Activated T-cell treated with anti-CD3 and anti-CD28 coated beads, Interleukin-2, amount 50 U/mL, for 1 hour (primary cell): Measurements from ENCODE around the gene B9D1.

Experiments used
- DNase-seq: peaks from one replicate; pipeline ENCODE4 v3.0.0-alpha.2; 2020

The B9D1 gene

GRCh38 chr17:19313746-19314651 lies 48.5 kb downstream of the B9D1 start:
- DNase-seq = no peak

- no peak for DNase-seq
These were observed 49.3 kb downstream of the B9D1 start for GRCh38 chr17:19313066-19313745.

GRCh38 chr17:19312406-19312805 lies 50.1 kb downstream of the B9D1 start:
- DNase-seq = no peak

- DNase-seq = no peak
These were observed 50.9 kb downstream of the B9D1 start for GRCh38 chr17:19311421-19312215.

GRCh38 chr17:19311016-19311415 lies 51.5 kb downstream of the B9D1 start:
- DNase-seq = no peak

GRCh38 chr17:19310151-19310550 lies 52.4 kb downstream of the B9D1 start:
- DNase-seq = no peak

GRCh38 chr17:19309701-19310100 lies 52.8 kb downstream of the B9D1 start:
- no peak for DNase-seq

GRCh38 chr17:19308398-19308797 lies 54.1 kb downstream of the B9D1 start:
- no peak for DNase-seq

- DNase-seq = no peak
These were observed 55.0 kb downstream of the B9D1 start for GRCh38 chr17:19307521-19307920.

- DNase-seq = peak; percentile 35
These were observed 56.1 kb downstream of the B9D1 start for GRCh38 chr17:19306160-19307111.

GRCh38 chr17:19305761-19306159 lies 56.8 kb downstream of the B9D1 start:
- DNase-seq = no peak

GRCh38 chr17:19305256-19305655 lies 57.3 kb downstream of the B9D1 start:
- no peak for DNase-seq

GRCh38 chr17:19304751-19305150 lies 57.8 kb downstream of the B9D1 start:
- no peak for DNase-seq

- no peak for DNase-seq
These were observed 58.3 kb downstream of the B9D1 start for GRCh38 chr17:19304209-19304608.

- no peak for DNase-seq
These were observed 59.2 kb downstream of the B9D1 start for GRCh38 chr17:19303367-19303776.

GRCh38 chr17:19302791-19303331 lies 59.7 kb downstream of the B9D1 start:
- DNase-seq = no peak

GRCh38 chr17:19301973-19302372 lies 60.5 kb downstream of the B9D1 start:
- no peak for DNase-seq

GRCh38 chr17:19301274-19301951 lies 61.1 kb downstream of the B9D1 start:
- no peak for DNase-seq

GRCh38 chr17:19299866-19300265 lies 62.7 kb downstream of the B9D1 start:
- no peak for DNase-seq

GRCh38 chr17:19299214-19299747 lies 63.2 kb downstream of the B9D1 start:
- no peak for DNase-seq
